NCI-H146 treated with DMSO at 0.1 percent for 48 hours (cell line): ENCODE results near the gene TCOF1.
"Not testable (repeated sequence)": the region's sequence is repeated elsewhere in the genome, so short reads cannot be mapped to it uniquely, and the experiment has no call there.

Experiments
- DNase-seq: peaks from one replicate; lab custom pipeline; 2025; ENCODE audit not compliant: unreplicated experiment; lab: John Stamatoyannopoulos, UW

TCOF1 gene

DNA sequence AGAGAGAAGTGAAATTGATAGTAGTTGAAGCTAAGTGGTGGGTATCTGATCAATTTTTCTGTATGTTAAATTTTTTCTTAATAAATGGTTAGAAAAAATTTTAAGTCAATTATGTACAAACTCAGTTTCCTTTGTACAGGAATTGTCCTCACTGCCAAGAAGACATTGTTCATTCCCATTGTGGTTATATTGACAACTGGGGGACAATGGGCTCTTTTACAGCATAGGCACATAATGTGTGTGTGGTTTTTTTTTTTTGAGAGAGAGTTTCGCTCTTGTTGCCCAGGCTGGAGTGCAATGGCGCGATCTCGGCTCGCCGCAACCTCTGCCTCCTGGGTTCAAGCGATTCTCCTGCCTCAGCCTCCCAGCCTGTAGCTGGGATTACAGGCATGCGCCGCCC lies 68.7 kb downstream of the TCOF1 start:
- not testable (repeated sequence) for DNase-seq

GRCh38 chr5:150428106-150428876 lies 70.8 kb downstream of the TCOF1 start:
- no peak for DNase-seq

- DNase-seq, result no peak
Measured at GRCh38 chr5:150428978-150429377, 71.5 kb downstream of the TCOF1 start.

DNA sequence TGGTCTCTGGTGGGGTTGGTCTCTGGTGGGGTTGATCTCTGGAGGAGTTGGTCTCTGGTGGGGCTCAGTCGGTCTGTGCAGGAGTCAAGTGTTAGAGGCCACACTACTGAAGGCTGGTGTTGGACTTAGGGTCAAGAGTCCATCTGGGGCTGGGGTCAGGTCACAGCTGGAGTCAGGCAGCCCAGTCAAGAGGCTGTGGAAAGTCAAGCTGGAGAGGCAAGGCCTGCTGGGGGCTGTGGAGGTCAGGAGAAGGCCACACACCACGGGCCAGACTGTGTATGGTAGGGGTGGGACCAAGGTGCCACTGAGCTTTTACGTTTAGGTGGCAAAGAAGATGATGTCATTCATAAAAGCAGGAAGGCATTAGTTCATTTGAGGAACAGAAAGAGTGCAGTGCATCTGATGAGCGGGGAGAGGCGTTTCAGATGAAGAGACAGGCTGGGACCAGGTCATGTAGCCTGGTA lies 71.9 kb downstream of the TCOF1 start:
- DNase-seq, result no peak

GRCh38 chr5:150431048-150431447 lies 73.6 kb downstream of the TCOF1 start:
- DNase-seq, result no peak

DNA sequence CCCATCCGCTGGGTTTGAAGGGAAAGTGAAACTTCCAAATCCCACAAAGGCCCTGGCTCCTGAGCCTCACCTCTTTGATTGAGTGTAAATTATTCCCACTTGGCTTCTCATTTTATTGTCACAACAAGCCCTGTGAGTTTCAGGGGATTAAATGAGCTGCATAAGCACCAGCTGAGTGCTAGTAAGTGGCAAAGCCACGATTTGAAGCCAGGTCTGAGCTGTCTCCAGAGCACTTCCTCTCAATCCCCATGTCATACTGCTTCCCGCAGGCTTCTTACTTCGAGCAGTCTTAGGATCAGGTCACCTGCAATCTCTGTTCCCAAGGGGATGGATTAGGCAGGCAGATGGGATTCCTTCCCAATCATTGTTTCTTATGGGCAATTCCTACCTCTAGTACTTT lies 74.1 kb downstream of the TCOF1 start:
- no peak for DNase-seq

DNA sequence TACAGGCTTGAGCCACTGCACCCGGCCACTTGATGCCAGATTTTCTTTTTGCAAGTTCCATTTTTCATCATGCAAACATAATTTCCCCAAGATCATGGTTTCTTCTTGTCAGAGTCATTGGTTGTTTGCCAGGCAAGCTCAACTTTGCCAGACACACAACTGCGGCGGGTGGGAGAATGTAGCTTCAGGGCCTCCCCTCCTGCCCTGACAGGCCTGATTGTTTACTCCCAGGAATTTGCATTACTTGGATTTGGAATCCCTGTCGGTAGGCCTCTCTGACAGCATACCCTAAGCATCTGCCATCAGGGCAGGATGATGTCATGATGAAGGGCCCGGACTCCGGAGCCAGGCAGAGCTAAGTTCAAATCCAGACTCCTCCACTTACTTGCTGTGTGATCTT lies 77.0 kb downstream of the TCOF1 start:
- DNase-seq, result no peak

GRCh38 chr5:150436141-150436680 lies 78.7 kb downstream of the TCOF1 start:
- DNase-seq, result peak; percentile 40

DNA sequence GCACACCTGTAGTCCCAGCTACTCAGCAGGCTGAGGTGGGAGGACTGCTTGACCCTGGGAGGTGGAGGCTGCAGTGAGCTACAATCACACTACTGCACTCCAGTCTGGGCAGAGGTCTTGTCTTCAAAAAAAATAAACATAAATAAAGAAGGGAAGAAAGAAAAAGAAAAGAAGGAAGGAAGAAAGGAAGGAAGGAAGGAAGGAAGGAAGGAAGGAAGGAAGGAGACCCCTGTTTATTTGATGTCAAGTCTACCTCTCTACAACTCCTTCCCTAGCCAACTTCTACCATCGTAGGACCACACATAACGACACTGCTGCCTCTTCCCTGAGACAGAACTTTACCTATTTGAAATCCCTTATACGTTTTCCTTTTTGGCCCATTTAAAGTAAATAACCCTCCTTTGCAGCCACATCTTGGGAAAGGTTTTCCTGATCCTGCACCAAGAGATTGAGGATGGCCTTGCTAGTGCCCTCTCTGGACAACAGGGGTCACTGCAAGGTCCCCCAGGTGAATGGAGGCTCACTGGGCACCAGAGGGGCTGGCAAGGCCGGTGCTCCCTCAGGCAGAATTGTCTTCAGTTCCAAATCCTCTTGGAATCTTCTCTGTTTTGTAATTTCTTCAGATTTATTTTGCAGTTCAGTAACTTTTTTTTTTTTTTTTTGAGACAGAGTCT lies 81.5 kb downstream of the TCOF1 start:
- no peak for DNase-seq

DNA sequence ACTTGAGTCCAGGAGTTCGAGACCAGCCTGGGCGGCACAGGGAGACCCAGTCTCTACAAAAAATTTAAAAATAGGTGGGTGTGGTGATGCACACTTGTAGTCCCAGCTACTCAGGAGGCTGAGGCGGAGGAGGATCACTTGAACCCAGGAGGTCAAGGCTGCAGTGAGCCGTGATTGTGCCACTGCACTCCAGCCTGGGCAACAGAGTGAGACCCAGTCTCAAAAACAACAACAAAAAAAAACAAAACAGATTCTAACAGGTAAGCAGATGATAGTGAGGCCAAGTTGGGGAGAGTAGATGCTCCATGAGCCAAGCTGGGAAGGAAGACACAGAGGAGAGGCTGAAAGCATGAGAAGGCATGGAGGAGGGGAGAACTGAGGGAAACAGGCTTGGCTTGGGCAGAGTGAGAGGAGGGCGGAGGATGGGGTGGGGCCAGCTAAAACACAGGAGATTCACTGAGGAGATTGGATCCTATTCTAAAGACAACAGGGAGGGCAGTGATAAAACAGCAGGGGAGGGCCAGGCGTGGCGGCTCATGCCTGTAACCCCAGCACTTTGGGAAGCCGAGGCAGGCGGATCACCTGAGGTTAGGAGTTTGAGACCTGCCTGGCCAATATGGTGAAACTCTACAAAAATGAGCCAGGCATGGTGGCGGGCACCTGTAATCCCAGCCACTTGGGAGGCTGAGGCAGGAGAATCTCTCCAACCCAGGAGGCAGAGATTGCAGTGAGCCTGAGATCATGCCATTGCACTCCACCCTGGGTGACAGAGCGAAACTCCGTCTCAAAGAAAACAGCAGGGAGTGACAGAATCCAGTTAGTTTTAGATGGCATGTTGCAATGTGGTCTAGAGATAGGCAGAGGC lies 83.7 kb downstream of the TCOF1 start:
- no peak for DNase-seq

- DNase-seq, result no peak
Measured at GRCh38 chr5:150441813-150442698, 84.6 kb downstream of the TCOF1 start.

GRCh38 chr5:150442699-150443080 lies 85.2 kb downstream of the TCOF1 start:
- no peak for DNase-seq

GRCh38 chr5:150443242-150444075 lies 86.0 kb downstream of the TCOF1 start:
- DNase-seq, result no peak

- no peak for DNase-seq
Measured at GRCh38 chr5:150444770-150445169, 87.3 kb downstream of the TCOF1 start.

DNA sequence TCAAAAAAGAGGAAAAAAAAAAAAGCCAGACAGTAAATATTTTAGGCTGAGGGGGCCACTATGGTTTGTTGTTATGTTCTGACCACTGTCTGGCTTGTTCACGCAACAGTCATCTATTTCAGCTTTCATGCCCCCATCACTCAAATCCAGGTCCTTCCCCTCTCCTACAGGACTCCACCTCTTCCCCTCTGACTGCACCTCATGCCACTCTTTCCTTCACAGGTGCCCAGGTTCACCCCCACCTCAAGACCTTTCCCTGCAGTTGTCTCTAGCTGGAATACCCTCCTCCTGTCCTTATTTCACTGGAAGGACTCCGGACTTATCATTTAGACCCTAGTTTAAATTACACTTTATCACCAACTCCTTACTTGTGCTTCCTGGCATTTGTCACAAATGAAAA lies 88.6 kb downstream of the TCOF1 start:
- DNase-seq, result no peak

DNA sequence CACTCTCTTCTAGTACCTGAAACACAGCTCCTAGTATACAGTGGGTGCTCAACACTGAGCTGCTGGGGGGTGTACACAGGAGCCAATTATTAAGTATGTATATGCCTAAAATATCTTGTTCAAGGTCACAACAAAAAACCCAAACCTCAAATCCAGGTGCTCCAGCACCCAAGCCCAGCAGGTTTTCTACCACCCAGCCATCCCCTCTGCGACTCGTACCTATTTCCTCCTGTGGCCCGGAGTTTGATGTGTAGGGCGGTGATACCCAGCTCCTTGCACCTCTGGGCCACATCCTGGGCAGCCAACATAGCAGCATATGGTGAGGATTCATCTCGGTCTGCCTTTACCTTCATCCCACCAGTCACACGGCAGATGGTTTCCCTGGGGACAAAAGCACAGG lies 89.1 kb downstream of the TCOF1 start:
- no peak for DNase-seq

DNA sequence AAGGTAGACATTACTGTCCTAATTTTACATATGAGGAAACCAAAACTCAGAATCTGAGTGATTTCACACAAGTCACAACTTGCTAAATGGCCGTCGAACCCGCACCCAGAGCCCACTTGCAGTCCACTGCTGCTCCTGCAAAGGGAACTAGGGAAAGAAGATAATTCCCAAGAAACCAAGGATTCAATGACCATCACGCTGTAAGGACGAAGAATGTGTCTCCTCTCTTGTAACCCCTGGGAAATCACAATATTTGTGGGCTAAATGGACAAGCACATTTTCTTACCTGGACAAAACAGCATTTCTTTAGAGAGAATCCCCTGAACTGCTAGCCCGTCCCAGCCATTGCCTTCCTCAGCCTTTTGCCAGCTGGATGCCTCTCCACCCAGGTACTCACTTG lies 89.7 kb downstream of the TCOF1 start:
- no peak for DNase-seq

DNA sequence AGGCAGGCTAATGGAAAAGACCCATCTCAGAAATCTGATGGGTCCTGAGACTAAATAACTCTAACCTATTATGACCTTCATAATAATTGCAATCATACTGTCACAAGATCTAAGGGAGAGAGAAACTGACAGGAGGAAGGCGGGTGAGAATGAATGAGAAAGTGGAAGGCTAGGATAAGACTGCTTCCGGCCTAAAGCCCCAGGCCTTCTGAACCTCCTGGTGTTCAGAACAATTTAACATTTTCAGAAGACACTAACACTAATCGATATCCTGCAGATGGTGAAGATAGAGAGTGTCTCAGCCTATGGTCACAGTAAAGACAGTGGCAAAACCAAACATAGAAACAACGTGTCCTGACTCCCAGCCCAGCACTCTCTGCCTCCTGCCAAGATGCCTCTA lies 90.8 kb downstream of the TCOF1 start:
- DNase-seq, result no peak

- no peak for DNase-seq
Measured at GRCh38 chr5:150448952-150449516, 91.5 kb downstream of the TCOF1 start.
